GM18517 (cell line): ENCODE results near the gene KRTAP2-3.
"Not testable (repeated sequence)": the region's sequence is repeated elsewhere in the genome, so short reads cannot be mapped to it uniquely, and the experiment has no call there.

Source experiments
- ATAC-seq: cut with Tn5 transposase; IDR thresholded peaks from one replicate; pipeline ENCODE4 v1.9.1; 2021; ENCODE audit warnings: mild to moderate bottlenecking, moderate library complexity; ENCODE audit not compliant: unreplicated experiment

KRTAP2-3 gene, protein sequence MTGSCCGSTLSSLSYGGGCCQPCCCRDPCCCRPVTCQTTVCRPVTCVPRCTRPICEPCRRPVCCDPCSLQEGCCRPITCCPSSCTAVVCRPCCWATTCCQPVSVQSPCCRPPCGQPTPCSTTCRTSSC

GRCh38 chr17:41060052-41060604 is at the start of gene KRTAP2-3:
Gene KRTAP2-3 (minus strand): TSS chr17:41060114. CDS start chr17:41060050, 64 bp downstream.
- no peak for ATAC-seq

- ATAC-seq = not testable (repeated sequence)
These were observed 48.9 kb upstream of the KRTAP2-3 start for GRCh38 chr17:41108728-41109386.

GRCh38 chr17:41107941-41108450 is 48.1 kb upstream of the KRTAP2-3 start:
- ATAC-seq = no peak

DNA sequence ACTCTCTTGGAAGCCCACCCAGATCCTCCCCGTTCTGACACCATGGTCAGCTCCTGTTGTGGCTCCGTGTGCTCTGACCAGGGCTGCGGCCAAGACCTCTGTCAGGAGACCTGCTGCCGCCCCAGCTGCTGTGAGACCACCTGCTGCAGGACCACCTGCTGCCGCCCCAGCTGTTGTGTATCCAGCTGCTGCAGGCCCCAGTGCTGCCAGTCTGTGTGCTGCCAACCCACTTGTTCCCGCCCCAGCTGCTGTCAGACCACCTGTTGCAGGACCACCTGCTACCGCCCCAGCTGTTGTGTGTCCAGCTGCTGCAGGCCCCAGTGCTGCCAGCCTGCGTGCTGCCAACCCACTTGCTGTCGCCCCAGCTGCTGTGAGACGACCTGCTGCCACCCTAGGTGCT is 45.4 kb upstream of the KRTAP2-3 start, which contains the start of gene KRTAP4-9:
KRTAP4-9 (plus strand) TSS at position 43 of the 400 bp plus-strand sequence; CDS start at position 43, 0 bp downstream.
- ATAC-seq = not testable (repeated sequence)

GRCh38 chr17:41104386-41105038 is 44.6 kb upstream of the KRTAP2-3 start:
- ATAC-seq = not testable (repeated sequence)

DNA sequence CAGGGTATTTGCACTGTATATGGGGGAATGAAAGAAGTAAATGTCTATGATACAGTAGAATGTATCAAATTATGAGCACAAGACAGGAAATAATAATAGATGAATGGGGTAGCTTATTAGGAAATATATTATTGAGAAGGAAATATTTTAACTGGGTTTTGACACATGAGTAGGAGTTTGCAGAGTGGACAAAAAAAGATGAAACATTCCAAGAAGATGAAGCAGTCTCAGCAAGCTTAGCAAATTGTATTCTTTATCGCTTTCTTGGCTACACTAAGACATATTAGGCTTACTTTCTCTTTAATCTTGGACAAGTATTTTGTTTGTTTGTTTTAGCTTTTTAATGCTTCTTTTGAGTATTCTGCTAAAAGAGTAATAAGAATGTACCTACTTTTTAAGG is 44.0 kb upstream of the KRTAP2-3 start:
- no peak for ATAC-seq

DNA sequence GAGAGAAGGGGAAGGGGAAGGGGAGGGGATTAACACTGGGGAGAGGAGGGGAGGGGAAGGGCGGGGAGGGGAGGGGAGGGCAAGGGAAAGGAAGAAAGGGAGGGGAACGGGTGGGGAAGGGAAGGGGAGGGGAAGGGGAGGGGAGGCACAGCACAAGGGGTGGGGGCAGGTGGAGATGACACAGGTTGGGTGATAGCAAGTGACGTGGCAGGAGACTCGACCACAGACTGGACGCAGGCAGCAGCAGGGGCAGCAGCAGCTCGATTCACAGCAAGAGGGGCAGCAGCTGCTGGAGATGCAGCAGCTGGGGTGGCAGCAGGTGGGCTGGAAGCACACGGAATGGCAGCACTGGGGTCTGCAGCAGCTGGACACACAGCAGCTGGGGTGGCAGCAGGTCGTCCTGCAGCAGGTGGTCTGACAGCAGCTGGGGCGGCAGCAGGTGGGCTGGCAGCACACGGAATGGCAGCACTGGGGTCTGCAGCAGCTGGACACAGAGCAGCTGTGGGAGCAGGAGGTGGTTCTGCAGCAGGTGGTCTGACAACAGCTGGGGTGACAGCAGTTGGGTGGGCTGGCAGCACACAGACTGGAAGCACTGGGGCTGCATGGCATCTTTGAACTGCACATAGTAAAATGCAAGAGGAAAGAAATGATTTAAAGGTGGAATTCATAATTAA is 41.8 kb upstream of the KRTAP2-3 start, which contains the start of gene KRTAP4-16:
KRTAP4-16 (minus strand) TSS at position 624 of the 674 bp plus-strand sequence; CDS start at position 624, 0 bp downstream.
- no peak for ATAC-seq

GRCh38 chr17:41099682-41100480 is 40.0 kb upstream of the KRTAP2-3 start:
- not testable (repeated sequence) for ATAC-seq

GRCh38 chr17:41098481-41098880 is 38.6 kb upstream of the KRTAP2-3 start:
- no peak for ATAC-seq

- ATAC-seq = no peak
These were observed 38.1 kb upstream of the KRTAP2-3 start, which contains the start of gene KRTAP4-8 for GRCh38 chr17:41098042-41098441. Gene KRTAP4-8 (minus strand): TSS chr17:41098142. CDS start chr17:41098084, 58 bp downstream.

- ATAC-seq = no peak
These were observed 36.1 kb upstream of the KRTAP2-3 start for GRCh38 chr17:41096055-41096454.

GRCh38 chr17:41088760-41089352 is 28.9 kb upstream of the KRTAP2-3 start:
- not testable (repeated sequence) for ATAC-seq

DNA sequence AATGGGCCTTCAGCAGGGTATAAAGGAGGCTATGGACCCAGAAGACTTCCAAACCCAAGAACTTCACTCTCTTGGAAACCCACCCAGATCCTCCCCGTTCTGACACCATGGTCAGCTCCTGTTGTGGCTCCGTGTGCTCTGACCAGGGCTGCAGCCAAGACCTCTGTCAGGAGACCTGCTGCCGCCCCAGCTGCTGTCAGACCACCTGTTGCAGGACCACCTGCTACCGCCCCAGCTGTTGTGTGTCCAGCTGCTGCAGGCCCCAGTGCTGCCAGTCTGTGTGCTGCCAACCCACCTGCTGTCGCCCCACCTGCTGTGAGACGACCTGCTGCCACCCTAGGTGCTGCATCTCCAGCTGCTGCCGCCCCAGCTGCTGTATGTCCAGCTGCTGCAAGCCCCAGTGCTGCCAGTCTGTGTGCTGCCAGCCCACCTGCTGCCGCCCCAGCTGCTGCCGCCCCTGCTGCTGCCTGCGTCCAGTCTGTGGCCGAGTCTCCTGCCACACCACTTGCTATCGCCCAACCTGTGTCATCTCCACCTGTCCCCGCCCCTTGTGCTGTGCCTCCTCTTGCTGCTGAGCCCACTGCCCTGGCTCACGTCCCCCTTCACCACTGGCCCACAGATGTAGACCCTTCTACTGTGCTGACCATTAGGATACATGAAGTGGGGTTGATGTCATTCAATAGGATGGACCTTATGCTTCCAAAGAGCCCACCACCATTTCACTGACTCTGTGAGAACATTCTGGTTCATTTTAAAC is 24.4 kb upstream of the KRTAP2-3 start, which contains the start of gene KRTAP4-7:
KRTAP4-7 (plus strand) TSS at position 51 of the 757 bp plus-strand sequence; CDS start at position 108, 57 bp downstream.
- not testable (repeated sequence) for ATAC-seq

- ATAC-seq = not testable (repeated sequence)
These were observed 23.5 kb upstream of the KRTAP2-3 start for GRCh38 chr17:41083427-41083826.

GRCh38 chr17:41082626-41083025 is 22.7 kb upstream of the KRTAP2-3 start:
- ATAC-seq = no peak

- ATAC-seq = no peak
These were observed 16.9 kb upstream of the KRTAP2-3 start for GRCh38 chr17:41076788-41077187.

GRCh38 chr17:41073676-41074075 is 13.8 kb upstream of the KRTAP2-3 start:
- no peak for ATAC-seq

DNA sequence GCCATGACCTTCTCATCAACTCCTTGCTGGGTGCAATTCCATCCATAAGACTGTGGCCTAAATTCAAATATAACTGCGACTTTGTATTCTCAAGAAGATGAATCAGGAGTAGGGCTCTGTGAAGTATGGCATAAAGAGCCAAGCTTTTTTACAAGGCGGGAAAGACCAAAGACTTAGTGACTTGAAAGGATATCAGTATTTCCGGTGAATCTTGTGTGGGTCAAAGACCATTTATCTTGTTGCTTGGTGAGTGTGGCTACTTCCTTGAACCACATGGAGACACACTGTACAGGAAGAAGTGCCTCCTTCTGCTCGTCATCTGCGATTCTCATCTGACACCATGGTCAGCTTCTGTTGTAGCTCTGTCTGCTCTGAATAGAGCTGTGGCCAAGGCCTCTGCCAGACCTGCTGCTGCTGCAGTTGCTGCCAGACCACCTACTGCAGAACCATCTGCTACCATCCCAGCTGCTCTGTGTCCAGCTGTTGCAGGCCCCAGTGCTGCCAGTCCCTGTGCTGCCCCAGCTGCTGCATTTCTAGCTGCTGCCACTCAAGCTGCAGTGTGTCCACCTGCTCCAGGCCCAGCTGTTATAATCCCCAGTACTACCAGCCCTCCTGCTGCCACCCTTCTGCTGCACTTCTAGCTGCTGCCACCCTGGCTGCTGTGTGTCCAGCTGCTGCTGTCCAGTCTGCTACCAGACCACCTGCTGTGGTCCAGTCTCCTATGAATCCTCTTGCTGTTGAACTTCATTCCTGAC is 11.9 kb upstream of the KRTAP2-3 start:
- no peak for ATAC-seq
